Spleen (tissue), 11 donors: ENCODE data around the gene ECM1. TPM values are rescaled to one million over a fixed set of nuclear protein-coding genes. Genes with fewer than 3 reads are reported as not detected.

Experiments
- DNase-seq: peaks from one replicate; pipeline ENCODE4 v3.0.0-alpha.2; 2020
- H3K27ac ChIP-seq, 8 donors: fragments of 200-600 bp; sonication (generic) in 7 of 8; 1 replicate in 4 of 8; 2 replicates in 4 of 8; pipeline versions ENCODE4 v1.5.0 to v1.8.0; 2016 to 2021; ENCODE audit warnings: inconsistent platforms in 4 of 8, mild to moderate bottlenecking in 4 of 8, moderate library complexity in 1 of 8
- H3K27me3 ChIP-seq, 7 donors: fragments of 200-600 bp; sonication (generic) in 6 of 7; replicated peaks in 1 of 7; 1 replicate in 4 of 7; 2 replicates in 3 of 7; pipeline versions ENCODE4 v1.5.0 to v1.8.0; 2016 to 2021; ENCODE audit warnings: inconsistent platforms in 3 of 7, mild to moderate bottlenecking in 1 of 7
- H3K36me3 ChIP-seq, 6 donors: fragments of 200-600 bp; sonication (generic) in 5 of 6; 1 replicate in 4 of 6; 2 replicates in 2 of 6; pipeline versions ENCODE4 v1.5.0 to v1.8.0; 2016 to 2021; ENCODE audit warnings: inconsistent platforms in 2 of 6
- H3K4me1 ChIP-seq, 6 donors: fragments of 200-600 bp; sonication (generic) in 5 of 6; 1 replicate in 3 of 6; 2 replicates in 3 of 6; pipeline versions ENCODE4 v1.5.0 to v1.8.0; 2016 to 2021; ENCODE audit warnings: inconsistent platforms in 3 of 6
- H3K4me3 ChIP-seq, 8 donors: fragments of 200-600 bp; sonication (generic) in 7 of 8; 1 replicate in 4 of 8; 2 replicates in 4 of 8; pipeline versions ENCODE4 v1.5.0 to v1.8.0; 2016 to 2021; ENCODE audit warnings: inconsistent platforms in 4 of 8, mild to moderate bottlenecking in 4 of 8, moderate library complexity in 2 of 8
- H3K9me3 ChIP-seq, 8 donors: fragments of 200-600 bp; sonication (generic) in 7 of 8; 1 replicate in 4 of 8; 2 replicates in 4 of 8; pipeline versions ENCODE4 v1.5.0 to v1.8.0; 2016 to 2021; ENCODE audit warnings: inconsistent platforms in 4 of 8
- POLR2A ChIP-seq, 3 donors: fragments of 450-650 bp; IDR thresholded peaks; one replicate each; pipeline ENCODE4 v1.5.1; 2017; ENCODE audit warnings: antibody characterized with exemption in 3 of 3, mild to moderate bottlenecking in 1 of 3
- POLR2AphosphoS5 ChIP-seq, 3 donors: sonication (generic); formaldehyde crosslinking; IDR thresholded peaks; one replicate each; pipeline ENCODE4 v1.5.1; 2017; ENCODE audit warnings: antibody characterized with exemption in 3 of 3
- WGBS, 5 donors: extraction: QIAGEN DNeasy Blood & Tissue Kit in 3 of 5; methylation state at CpG; one replicate each; pipeline versions ENCODE4 v1.1.5 to v1.1.7; 2013 to 2018; 5-methylcytosine and 5-hydroxymethylcytosine counted together
- intact Hi-C: fragments of 100-400 bp; cut with DNase I; formaldehyde crosslinking; loops from one replicate; pipeline ENCODE4 v1.15.0; 2023; ENCODE audit warnings: low total_unique reads
- microRNA-seq, 3 donors: library from miRNA; unstranded; fragments of <30 nt; microRNA quantifications; one replicate each; pipeline versions ENCODE4 to v1.1.0, GENCODE V29; 2019 to 2020
- polyA plus RNA-seq, 3 donors: library from polyadenylated mRNA; stranded (reverse); fragments of 200-250 nt; gene quantifications; one replicate each; pipeline ENCODE4 v1.2.1, GENCODE V29; 2013
- small RNA-seq, 4 donors: library from RNA; depleted of rRNA; stranded (forward); fragments of <200 nt; gene quantifications; one replicate each; pipeline ENCODE3, GENCODE V24; 2016
- total RNA-seq, 7 donors: library from RNA; depleted of rRNA in 3 of 7; stranded (reverse); fragments of >200 nt in 3 of 7; fragmentation: NEBNext Ultra II Directional in 4 of 7; extraction: Animal tissue kit (Norgen Biotek cat#: 25700) in 4 of 7; gene quantifications; one replicate each; pipeline versions ENCODE4 v1.1.0 to v1.2.1, GENCODE V29; 2016 to 2021
- donor health status: healthy with polysubstance abuse.
- donor health status: DM: no; HTN: no; CAD: no; lungs with moderate emphysema.
- donor health status: DM: no; HTN: no; CAD: no.
- donor health status: Bipolar disorder and iron deficiency.
- donor health status: healthy.
- donor health status: DM: no; HTN: no; CAD: no.
- donor health status: DM: yes; HTN: yes; CAD: no.

Gene ECM1
- total and polyA plus RNA-seq, 10 donors = 2.7 to 16.5 (median 9.9) TPM

DNA sequence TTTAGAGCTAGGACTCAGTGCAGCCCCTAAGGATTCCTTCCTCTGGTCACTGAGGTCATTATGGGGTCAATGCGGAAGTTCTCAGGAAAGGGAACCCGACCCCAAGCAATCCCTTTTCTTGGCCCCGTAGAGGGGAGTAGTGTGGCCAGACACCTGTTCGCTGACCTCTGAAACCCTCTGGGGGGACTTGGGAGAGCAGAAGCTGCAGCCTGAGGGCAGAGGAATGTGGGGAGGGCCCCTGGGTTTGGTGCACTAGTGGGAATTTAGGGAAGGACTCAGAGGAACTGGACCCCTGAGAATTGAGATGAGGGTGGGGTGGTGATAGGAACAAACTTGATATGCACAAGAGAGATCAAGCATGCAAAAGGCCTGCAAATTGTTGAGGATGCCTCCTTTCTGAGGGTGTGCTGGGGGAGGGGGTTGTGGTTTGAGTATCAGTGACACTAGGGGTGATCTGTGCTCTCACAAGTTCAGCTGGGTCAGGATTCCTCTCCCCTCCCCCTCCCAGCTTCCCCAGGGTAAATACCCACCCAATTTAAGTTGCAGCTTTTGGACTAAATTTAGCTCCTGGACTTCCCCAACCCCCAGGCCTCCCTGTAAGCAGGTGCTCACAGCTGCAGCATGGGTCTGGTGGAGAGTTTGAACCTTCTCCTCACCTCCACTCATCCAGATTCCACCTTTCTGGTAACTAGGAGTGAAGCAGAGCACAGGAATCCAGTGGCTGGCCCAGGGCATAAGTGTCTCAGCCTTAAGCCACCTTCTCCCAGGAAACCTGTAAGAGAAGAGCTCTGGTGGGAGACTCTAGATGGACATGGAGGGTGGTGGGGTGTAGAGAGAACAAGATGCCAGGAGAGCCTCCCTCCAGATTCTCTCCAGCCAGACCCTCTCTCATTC, 54.8 kb downstream of the ECM1 start:
- Histone ChIP-seq H3K27ac (peak overlapping the region; percentile 93 to 100 (median 100)), H3K36me3 (peaks cover 0 to 3% (median 0%) of the 10 kb centered on the region in 6 donors), H3K27me3 (no peaks in the 10 kb centered on the region), H3K4me1 (peaks cover 57 to 100% (median 94%) of the 10 kb centered on the region in 6 donors), H3K9me3 (no peaks in the 10 kb centered on the region), H3K4me3 (peak overlapping the region; percentile 28 to 78 (median 54))
- TF ChIP-seq POLR2A (IDR thresholded peaks at IDR 0.05) (no peak), POLR2AphosphoS5 (IDR thresholded peaks at IDR 0.05) (peak in 1 of 3 donors; percentile 70)
- intact Hi-C loops = no loop called here
- DNase-seq = peak; percentile 92
- 6 to 9% (median 7%) methylated on average over 4 of the region's 4 CpGs for WGBS, 5 donors

Small RNAs within 50 kb of the gene (microRNA-seq; reads per million reads assigned to microRNA genes)
- gene MIR4257 (0 reads per million in 3 donors), gene MIR6878 (0 reads per million in 3 donors)

Small RNAs within 50 kb of the gene (small RNA-seq; reads per million reads assigned to genes)
- gene MIR4257 = 0 reads per million in 4 donors

Other genes with a start within 250 kb of the ECM1 start
- gene APH1A, start 239.1 kb upstream of the ECM1 start, total RNA-seq = 100 to 1,000 TPM; 116 to 170 (median 135) TPM
- 100 to 1,000 TPM in 1 of 3 donors, 10 to 100 TPM in 2; 72.0 to 186 (median 87.3) TPM for gene APH1A, start 239.1 kb upstream of the ECM1 start, polyA plus RNA-seq
- 10 to 100 TPM; 15.1 to 42.8 (median 28.7) TPM for gene C1orf54, start 235.3 kb upstream of the ECM1 start, total RNA-seq
- gene C1orf54, start 235.3 kb upstream of the ECM1 start, polyA plus RNA-seq = 10 to 100 TPM; 23.4 to 46.7 (median 37.4) TPM
- gene CIART, start 225.6 kb upstream of the ECM1 start, total RNA-seq = 1 to 10 TPM in 5 of 7 donors, under 1 TPM in 1, not detected in 1; 0.97 to 3.9 (median 2.9) TPM
- 1 to 10 TPM in 2 of 3 donors, under 1 TPM in 1; 0.83 to 1.5 (median 1.3) TPM for gene CIART, start 225.6 kb upstream of the ECM1 start, polyA plus RNA-seq
- 10 to 100 TPM; 39.3 to 49.4 (median 43.7) TPM for gene MRPS21, start 214.2 kb upstream of the ECM1 start, total RNA-seq
- gene MRPS21, start 214.2 kb upstream of the ECM1 start, polyA plus RNA-seq = 100 to 1,000 TPM in 2 of 3 donors, 10 to 100 TPM in 1; 88.9 to 116 (median 112) TPM
- gene PRPF3, start 186.6 kb upstream of the ECM1 start, total RNA-seq = 100 to 1,000 TPM in 2 of 7 donors, 10 to 100 TPM in 5; 60.9 to 107 (median 78.2) TPM
- gene PRPF3, start 186.6 kb upstream of the ECM1 start, polyA plus RNA-seq = 10 to 100 TPM; 28.8 to 67.3 (median 54.1) TPM
- gene RPRD2, start 144.0 kb upstream of the ECM1 start, total RNA-seq = 10 to 100 TPM; 23.8 to 42.4 (median 32.8) TPM
- 1 to 10 TPM; 3.8 to 7.4 (median 4.3) TPM for gene RPRD2, start 144.0 kb upstream of the ECM1 start, polyA plus RNA-seq
- 10 to 100 TPM; 14.6 to 30.4 (median 23.5) TPM for gene TARS2, start 20.7 kb upstream of the ECM1 start, total RNA-seq
- gene TARS2, start 20.7 kb upstream of the ECM1 start, polyA plus RNA-seq = 10 to 100 TPM; 18.7 to 19.4 (median 18.9) TPM
- gene FALEC, start 7.6 kb downstream of the ECM1 start, total RNA-seq = 1 to 10 TPM in 1 of 7 donors, under 1 TPM in 1, not detected in 5; 0.97 to 1.9 TPM
- gene FALEC, start 7.6 kb downstream of the ECM1 start, polyA plus RNA-seq = under 1 TPM in 2 of 3 donors, not detected in 1; 0.20 to 0.29 TPM
- gene ADAMTSL4, start 41.3 kb downstream of the ECM1 start, total RNA-seq = 10 to 100 TPM in 5 of 7 donors, 1 to 10 TPM in 2; 2.8 to 19.1 (median 12.4) TPM
- 10 to 100 TPM in 1 of 3 donors, 1 to 10 TPM in 2; 5.0 to 10.9 (median 9.4) TPM for gene ADAMTSL4, start 41.3 kb downstream of the ECM1 start, polyA plus RNA-seq
- gene MCL1, start 71.5 kb downstream of the ECM1 start, total RNA-seq = 100 to 1,000 TPM; 261 to 435 (median 336) TPM
- 100 to 1,000 TPM in 1 of 3 donors, 10 to 100 TPM in 2; 75.8 to 118 (median 85.9) TPM for gene MCL1, start 71.5 kb downstream of the ECM1 start, polyA plus RNA-seq
- 100 to 1,000 TPM in 6 of 7 donors, 10 to 100 TPM in 1; 97.0 to 153 (median 135) TPM for gene ENSA, start 121.5 kb downstream of the ECM1 start, total RNA-seq
- 100 to 1,000 TPM in 2 of 3 donors, 10 to 100 TPM in 1; 96.3 to 127 (median 107) TPM for gene ENSA, start 121.5 kb downstream of the ECM1 start, polyA plus RNA-seq
- gene GOLPH3L, start 189.0 kb downstream of the ECM1 start, total RNA-seq = 10 to 100 TPM; 21.9 to 31.0 (median 27.1) TPM
- gene GOLPH3L, start 189.0 kb downstream of the ECM1 start, polyA plus RNA-seq = 10 to 100 TPM in 1 of 3 donors, 1 to 10 TPM in 2; 9.0 to 12.2 (median 9.3) TPM
- 10 to 100 TPM in 1 of 7 donors, 1 to 10 TPM in 6; 3.0 to 14.1 (median 4.7) TPM for gene HORMAD1, start 212.8 kb downstream of the ECM1 start, total RNA-seq
- 1 to 10 TPM in 1 of 3 donors, under 1 TPM in 2; 0.41 to 1.8 (median 0.70) TPM for gene HORMAD1, start 212.8 kb downstream of the ECM1 start, polyA plus RNA-seq